Measurements from ENCODE around the gene TBC1D1. TPM values are rescaled to one million over a fixed set of nuclear protein-coding genes. Genes with fewer than 3 reads are reported as not detected.

TBC1D1 gene
- total RNA-seq, 1 experiment from 2014 or later = 89.0 TPM

DNA sequence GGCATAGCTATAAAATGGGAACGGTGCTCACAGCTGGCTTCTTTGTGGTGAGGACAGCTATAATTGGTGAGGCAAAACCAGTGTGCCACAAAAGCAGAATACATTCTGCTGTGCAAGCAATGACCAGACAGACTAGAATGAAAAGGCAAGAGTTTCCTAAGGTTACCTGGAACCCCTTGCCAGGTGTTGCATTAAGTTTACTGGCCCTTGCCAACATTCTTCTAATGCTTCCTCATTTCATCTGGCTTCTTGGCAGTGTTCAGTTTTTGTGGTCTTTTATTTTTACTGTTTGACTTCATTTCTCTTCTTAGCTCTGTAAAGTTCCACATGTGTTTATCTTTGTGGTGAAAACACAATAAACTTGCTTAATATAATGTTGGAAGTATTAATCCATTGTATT, 200.8 kb downstream of the TBC1D1 start:
- Histone ChIP-seq H3K9ac (ENCODE audit: low read length) (no peak overlapping the region), H3K4me1 (ENCODE audit: insufficient read depth, low read length) (no peaks in the 10 kb centered on the region), H3K36me3 (ENCODE audit: low read depth, low read length) (no peaks in the 10 kb centered on the region), H3K79me2 (ENCODE audit: low read length) (no peaks in the 10 kb centered on the region), H3K27me3 (ENCODE audit: low read length) (no peaks in the 10 kb centered on the region), H3K9me3 (ENCODE audit: low read length) (no peaks in the 10 kb centered on the region), H2AFZ (ENCODE audit: low read length) (no peak overlapping the region), H3K9me2 (replicated peaks; ENCODE audit: low read length) (no peaks in the 10 kb centered on the region), H3K4me3 (ENCODE audit: low read length) (no peak overlapping the region), H3K27ac (ENCODE audit: low read length) (no peak overlapping the region), H3F3A (ENCODE audit: low read length, unreplicated experiment) (no peaks in the 10 kb centered on the region), H4K20me1 (ENCODE audit: low read length) (no peaks in the 10 kb centered on the region), H3K4me2 (ENCODE audit: low read length) (no peak overlapping the region)
- intact Hi-C loops (cut with micrococcal nuclease) = no loop called here
- BruUV-seq (replicated peaks) = no TSS peak
- no peak for TF ChIP-seq EZH2 (IDR thresholded peaks at IDR 0.05; ENCODE audit: low read length, unreplicated experiment)
- no peak for TF ChIP-seq EZH2phosphoT487 (IDR thresholded peaks at IDR 0.05; ENCODE audit: borderline replicate concordance, low read length)
- TF ChIP-seq, protein P1, sequence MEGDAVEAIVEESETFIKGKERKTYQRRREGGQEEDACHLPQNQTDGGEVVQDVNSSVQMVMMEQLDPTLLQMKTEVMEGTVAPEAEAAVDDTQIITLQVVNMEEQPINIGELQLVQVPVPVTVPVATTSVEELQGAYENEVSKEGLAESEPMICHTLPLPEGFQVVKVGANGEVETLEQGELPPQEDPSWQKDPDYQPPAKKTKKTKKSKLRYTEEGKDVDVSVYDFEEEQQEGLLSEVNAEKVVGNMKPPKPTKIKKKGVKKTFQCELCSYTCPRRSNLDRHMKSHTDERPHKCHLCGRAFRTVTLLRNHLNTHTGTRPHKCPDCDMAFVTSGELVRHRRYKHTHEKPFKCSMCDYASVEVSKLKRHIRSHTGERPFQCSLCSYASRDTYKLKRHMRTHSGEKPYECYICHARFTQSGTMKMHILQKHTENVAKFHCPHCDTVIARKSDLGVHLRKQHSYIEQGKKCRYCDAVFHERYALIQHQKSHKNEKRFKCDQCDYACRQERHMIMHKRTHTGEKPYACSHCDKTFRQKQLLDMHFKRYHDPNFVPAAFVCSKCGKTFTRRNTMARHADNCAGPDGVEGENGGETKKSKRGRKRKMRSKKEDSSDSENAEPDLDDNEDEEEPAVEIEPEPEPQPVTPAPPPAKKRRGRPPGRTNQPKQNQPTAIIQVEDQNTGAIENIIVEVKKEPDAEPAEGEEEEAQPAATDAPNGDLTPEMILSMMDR (conservative IDR thresholded peaks at IDR 0.05; ENCODE audit: low read depth, low read length) = no peak
- ChIA-PET CTCF (no interaction called here), POLR2A (ENCODE audit: unreplicated experiment) (interaction anchor here (0.6 kb wide), 1 partner anchor 23 kb away, joined by 4 read pairs; no protein-coding TSS in a partner anchor)
- DNase-seq (no peak), ATAC-seq (no peak; the same call in 1 of the 2 replicates)

- Histone ChIP-seq H3K9me3 (ENCODE audit: low read length) (no peaks in the 10 kb centered on the region), H2AFZ (ENCODE audit: low read length) (no peak overlapping the region), H3F3A (ENCODE audit: low read length, unreplicated experiment) (no peaks in the 10 kb centered on the region), H3K27me3 (ENCODE audit: low read length) (no peaks in the 10 kb centered on the region), H3K9me2 (replicated peaks; ENCODE audit: low read length) (no peaks in the 10 kb centered on the region), H3K4me1 (ENCODE audit: insufficient read depth, low read length) (no peaks in the 10 kb centered on the region), H3K9ac (ENCODE audit: low read length) (no peak overlapping the region), H3K4me3 (ENCODE audit: low read length) (no peak overlapping the region), H3K36me3 (ENCODE audit: low read depth, low read length) (no peaks in the 10 kb centered on the region), H3K4me2 (ENCODE audit: low read length) (no peak overlapping the region), H4K20me1 (ENCODE audit: low read length) (no peaks in the 10 kb centered on the region), H3K27ac (ENCODE audit: low read length) (no peak overlapping the region), H3K79me2 (ENCODE audit: low read length) (no peaks in the 10 kb centered on the region)
- ChIA-PET CTCF (no interaction called here), POLR2A (ENCODE audit: unreplicated experiment) (no interaction called here)
- no peak for TF ChIP-seq EZH2 (IDR thresholded peaks at IDR 0.05; ENCODE audit: low read length, unreplicated experiment)
- TF ChIP-seq, protein P1 (conservative IDR thresholded peaks at IDR 0.05; ENCODE audit: low read depth, low read length) = no peak
- no peak for TF ChIP-seq EZH2phosphoT487 (IDR thresholded peaks at IDR 0.05; ENCODE audit: borderline replicate concordance, low read length)
- intact Hi-C loops (cut with micrococcal nuclease) = no loop called here
- BruUV-seq (replicated peaks) = no TSS peak
- no peak for ATAC-seq
- DNase-seq = no peak
These were observed 201.8 kb downstream of the TBC1D1 start for GRCh38 chr4:38092701-38093100.

DNA sequence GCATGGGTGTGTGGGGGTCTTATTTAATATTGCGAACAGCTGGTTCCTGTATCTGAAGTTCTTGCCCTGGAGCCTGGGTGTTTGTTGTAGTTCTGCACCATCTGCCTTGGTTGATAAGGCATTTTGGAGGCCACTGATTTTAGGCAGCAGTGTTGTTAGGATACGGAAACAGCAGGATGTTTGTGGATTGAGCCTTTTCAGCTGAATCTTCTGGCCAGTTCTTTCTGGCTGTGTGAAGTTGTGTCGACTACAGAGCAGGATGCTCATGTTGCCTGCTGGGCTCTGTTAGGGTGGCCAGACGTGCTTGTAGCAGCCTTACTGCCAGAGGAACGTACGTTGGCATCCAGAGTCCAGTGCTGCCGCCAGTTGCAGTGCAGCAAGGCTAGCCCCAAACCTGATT, 203.5 kb downstream of the TBC1D1 start:
- ChIA-PET POLR2A (ENCODE audit: unreplicated experiment) (interaction anchor here (0.6 kb wide), 1 partner anchor 12 kb away, joined by 4 read pairs; no protein-coding TSS in a partner anchor), CTCF (no interaction called here)
- TF ChIP-seq EZH2phosphoT487 (IDR thresholded peaks at IDR 0.05; ENCODE audit: borderline replicate concordance, low read length) (no peak), EZH2 (IDR thresholded peaks at IDR 0.05; ENCODE audit: low read length, unreplicated experiment) (no peak)
- TF ChIP-seq, protein P1 (conservative IDR thresholded peaks at IDR 0.05; ENCODE audit: low read depth, low read length) = no peak
- H3K27ac ChIP-seq (ENCODE audit: low read length) = no peak overlapping the region
- no peak overlapping the region for H3K9ac ChIP-seq (ENCODE audit: low read length)
- no peaks in the 10 kb centered on the region for H3K79me2 ChIP-seq (ENCODE audit: low read length)
- no peaks in the 10 kb centered on the region for H3F3A ChIP-seq (ENCODE audit: low read length, unreplicated experiment)
- no peaks in the 10 kb centered on the region for H3K9me3 ChIP-seq (ENCODE audit: low read length)
- no peak for ATAC-seq
- no peaks in the 10 kb centered on the region for H3K4me1 ChIP-seq (ENCODE audit: insufficient read depth, low read length)
- no peak overlapping the region for H3K4me3 ChIP-seq (ENCODE audit: low read length)
- H3K36me3 ChIP-seq (ENCODE audit: low read depth, low read length) = no peaks in the 10 kb centered on the region
- H3K4me2 ChIP-seq (ENCODE audit: low read length) = no peak overlapping the region
- H3K9me2 ChIP-seq (replicated peaks; ENCODE audit: low read length) = no peaks in the 10 kb centered on the region
- BruUV-seq (replicated peaks) = no TSS peak
- intact Hi-C loops (cut with micrococcal nuclease) = no loop called here
- no peak for DNase-seq
- no peaks in the 10 kb centered on the region for H3K27me3 ChIP-seq (ENCODE audit: low read length)
- H4K20me1 ChIP-seq (ENCODE audit: low read length) = no peaks in the 10 kb centered on the region
- H2AFZ ChIP-seq (ENCODE audit: low read length) = no peak overlapping the region

All from PC-3 (cell line).